Panc1 (cell line): ENCODE data around the gene SPINT1. TPM values are rescaled to one million over a fixed set of nuclear protein-coding genes. Genes with fewer than 3 reads are reported as not detected.

Source experiments
- ATAC-seq: fragments of 200-7000 bp; cut with Tn5 transposase; 2 replicates; pipeline ENCODE4 v1.9.1; 2020; ENCODE audit warnings: mild to moderate bottlenecking, moderate library complexity
- BruUV-seq: library from RNA; stranded (reverse); fragments of 400-500 nt; replicated peaks from 2 replicates; lab custom pipeline; 2021; lab: Mats Ljungman, UMichigan
- CTCF ChIA-PET: fragments of 300-600 bp; sonication (Branson Sonifier 250); formaldehyde crosslinking; loops from one replicate; lab custom pipeline; 2022; ENCODE audit warnings: antibody characterized with exemption; lab: Charles Lee
- POLR2A ChIA-PET: fragments of 300-600 bp; sonication (Branson Sonifier 250); formaldehyde crosslinking; loops from one replicate; lab custom pipeline; 2022; ENCODE audit warnings: antibody characterized with exemption; lab: Charles Lee
- DNase-seq: peaks from one replicate; pipeline ENCODE4 v3.0.0-alpha.2; 2010; ENCODE audit warnings: low read depth, low spot score
- H3K27ac ChIP-seq: 2 replicates; pipeline ENCODE4 v1.5.1; 2011; ENCODE audit warnings: mild to moderate bottlenecking, low read length, inconsistent platforms
- H3K27me3 ChIP-seq: fragments of 200-500 bp; sonication (Bioruptor generic); 2 replicates; pipeline ENCODE4 v1.6.0; 2014; ENCODE audit warnings: low read length, inconsistent platforms; ENCODE audit not compliant: control insufficient read depth, insufficient read depth
- H3K36me3 ChIP-seq: fragments of 200-500 bp; sonication (Bioruptor generic); 2 replicates; pipeline ENCODE4 v1.5.1; 2014; ENCODE audit warnings: inconsistent platforms, mild to moderate bottlenecking, low read length, moderate library complexity; ENCODE audit not compliant: control insufficient read depth, insufficient read depth
- H3K4me1 ChIP-seq: 2 replicates; pipeline ENCODE4 v1.5.1; 2011; ENCODE audit warnings: inconsistent platforms, mild to moderate bottlenecking, low read length, moderate library complexity; ENCODE audit not compliant: control insufficient read depth, insufficient read depth
- H3K4me3 ChIP-seq, 2 experiments: 2 replicates each; pipeline ENCODE4 v1.5.1; 2011 to 2012; ENCODE audit warnings: low read depth in 2 of 2, low read length in 2 of 2, mild to moderate bottlenecking in 2 of 2, inconsistent platforms in 1 of 2, moderate library complexity in 1 of 2
- H3K9me3 ChIP-seq: fragments of 200-500 bp; sonication (Bioruptor generic); 2 replicates; pipeline ENCODE4 v1.5.1; 2014; ENCODE audit warnings: low read depth, mild to moderate bottlenecking, inconsistent platforms, low read length, moderate library complexity; ENCODE audit not compliant: control insufficient read depth, insufficient read depth
- POLR2AphosphoS5 ChIP-seq: IDR thresholded peaks from 2 replicates; pipeline ENCODE4 v1.6.1; 2012; ENCODE audit warnings: mild to moderate bottlenecking, low read depth, low read length, moderate library complexity
- SIN3A ChIP-seq: IDR thresholded peaks from 2 replicates; pipeline ENCODE4 v1.6.1; 2012; ENCODE audit warnings: low read depth, mild to moderate bottlenecking, low read length, moderate library complexity, borderline replicate concordance; ENCODE audit not compliant: insufficient read depth
- TCF7L2 ChIP-seq: IDR thresholded peaks from 2 replicates; pipeline ENCODE4 v1.6.1; 2011; ENCODE audit warnings: mild to moderate bottlenecking, low read depth, low read length, inconsistent platforms
- in situ Hi-C: cut with HindIII; loops from 2 replicates; pipeline ENCODE4 v1.10.0; 2016; ENCODE audit warnings: low sequenced_read_pairs, low pct_unique_long_range_greater_than_20kb
- intact Hi-C: fragments of 100-400 bp; cut with micrococcal nuclease; formaldehyde crosslinking; loops from one replicate; pipeline ENCODE4 v1.10.0; 2022; ENCODE audit not compliant: unreplicated experiment
- total RNA-seq: library from RNA; stranded (reverse); gene quantifications from one replicate; pipeline ENCODE4 v1.2.1, GENCODE V29; 2021; ENCODE audit not compliant: unreplicated experiment
- TF ChIP-seq, protein P1 (sequence below): fragments of 450-650 bp; IDR thresholded peaks from 2 replicates; pipeline ENCODE4 v1.5.1; 2017; ENCODE audit warnings: mild to moderate bottlenecking
- TF ChIP-seq, protein P2 (sequence below), 2 experiments: IDR thresholded peaks; 2 replicates each; pipeline ENCODE4 v1.6.1; 2011 to 2012; ENCODE audit warnings: low read depth in 2 of 2, control low read depth in 1 of 2, low read length in 1 of 2, mild to moderate bottlenecking in 1 of 2, moderate library complexity in 1 of 2; ENCODE audit not compliant: insufficient read depth in 1 of 2

SPINT1 gene
- total RNA-seq, 1 experiment from 2014 or later = 32.7 TPM

- no TSS peak for BruUV-seq
- peaks cover 5% of the 10 kb centered on the region; the same call in 1 of the 2 replicates for H3K27me3 ChIP-seq
- ATAC-seq = no peak
- TF ChIP-seq TCF7L2 (no peak), SIN3A (no peak), POLR2AphosphoS5 (no peak)
- TF ChIP-seq, protein P1, sequence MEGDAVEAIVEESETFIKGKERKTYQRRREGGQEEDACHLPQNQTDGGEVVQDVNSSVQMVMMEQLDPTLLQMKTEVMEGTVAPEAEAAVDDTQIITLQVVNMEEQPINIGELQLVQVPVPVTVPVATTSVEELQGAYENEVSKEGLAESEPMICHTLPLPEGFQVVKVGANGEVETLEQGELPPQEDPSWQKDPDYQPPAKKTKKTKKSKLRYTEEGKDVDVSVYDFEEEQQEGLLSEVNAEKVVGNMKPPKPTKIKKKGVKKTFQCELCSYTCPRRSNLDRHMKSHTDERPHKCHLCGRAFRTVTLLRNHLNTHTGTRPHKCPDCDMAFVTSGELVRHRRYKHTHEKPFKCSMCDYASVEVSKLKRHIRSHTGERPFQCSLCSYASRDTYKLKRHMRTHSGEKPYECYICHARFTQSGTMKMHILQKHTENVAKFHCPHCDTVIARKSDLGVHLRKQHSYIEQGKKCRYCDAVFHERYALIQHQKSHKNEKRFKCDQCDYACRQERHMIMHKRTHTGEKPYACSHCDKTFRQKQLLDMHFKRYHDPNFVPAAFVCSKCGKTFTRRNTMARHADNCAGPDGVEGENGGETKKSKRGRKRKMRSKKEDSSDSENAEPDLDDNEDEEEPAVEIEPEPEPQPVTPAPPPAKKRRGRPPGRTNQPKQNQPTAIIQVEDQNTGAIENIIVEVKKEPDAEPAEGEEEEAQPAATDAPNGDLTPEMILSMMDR = no peak
- TF ChIP-seq, protein P2, sequence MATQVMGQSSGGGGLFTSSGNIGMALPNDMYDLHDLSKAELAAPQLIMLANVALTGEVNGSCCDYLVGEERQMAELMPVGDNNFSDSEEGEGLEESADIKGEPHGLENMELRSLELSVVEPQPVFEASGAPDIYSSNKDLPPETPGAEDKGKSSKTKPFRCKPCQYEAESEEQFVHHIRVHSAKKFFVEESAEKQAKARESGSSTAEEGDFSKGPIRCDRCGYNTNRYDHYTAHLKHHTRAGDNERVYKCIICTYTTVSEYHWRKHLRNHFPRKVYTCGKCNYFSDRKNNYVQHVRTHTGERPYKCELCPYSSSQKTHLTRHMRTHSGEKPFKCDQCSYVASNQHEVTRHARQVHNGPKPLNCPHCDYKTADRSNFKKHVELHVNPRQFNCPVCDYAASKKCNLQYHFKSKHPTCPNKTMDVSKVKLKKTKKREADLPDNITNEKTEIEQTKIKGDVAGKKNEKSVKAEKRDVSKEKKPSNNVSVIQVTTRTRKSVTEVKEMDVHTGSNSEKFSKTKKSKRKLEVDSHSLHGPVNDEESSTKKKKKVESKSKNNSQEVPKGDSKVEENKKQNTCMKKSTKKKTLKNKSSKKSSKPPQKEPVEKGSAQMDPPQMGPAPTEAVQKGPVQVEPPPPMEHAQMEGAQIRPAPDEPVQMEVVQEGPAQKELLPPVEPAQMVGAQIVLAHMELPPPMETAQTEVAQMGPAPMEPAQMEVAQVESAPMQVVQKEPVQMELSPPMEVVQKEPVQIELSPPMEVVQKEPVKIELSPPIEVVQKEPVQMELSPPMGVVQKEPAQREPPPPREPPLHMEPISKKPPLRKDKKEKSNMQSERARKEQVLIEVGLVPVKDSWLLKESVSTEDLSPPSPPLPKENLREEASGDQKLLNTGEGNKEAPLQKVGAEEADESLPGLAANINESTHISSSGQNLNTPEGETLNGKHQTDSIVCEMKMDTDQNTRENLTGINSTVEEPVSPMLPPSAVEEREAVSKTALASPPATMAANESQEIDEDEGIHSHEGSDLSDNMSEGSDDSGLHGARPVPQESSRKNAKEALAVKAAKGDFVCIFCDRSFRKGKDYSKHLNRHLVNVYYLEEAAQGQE (IDR thresholded peaks at IDR 0.05; ENCODE audit: insufficient read depth in 1 of 2, low read depth in 2 of 2, low read length in 1 of 2) = no peak
- POLR2A ChIA-PET = no interaction called here
- H3K4me1 ChIP-seq = peaks cover 4% of the 10 kb centered on the region; the same call in 1 of the 2 replicates
- H3K36me3 ChIP-seq = peaks cover 2% of the 10 kb centered on the region; the same call in 1 of the 2 replicates
- in situ Hi-C loops = no loop called here
- no peaks in the 10 kb centered on the region for H3K9me3 ChIP-seq
- CTCF ChIA-PET = interaction anchor here (1.0 kb wide), 1 partner anchor 19 kb away, joined by 3 read pairs; no protein-coding TSS in a partner anchor
- no peak overlapping the region for H3K27ac ChIP-seq
- no peak overlapping the region for H3K4me3 ChIP-seq
- intact Hi-C loops = no loop called here
- DNase-seq = no peak
Observed at GRCh38 chr15:40838756-40839155, 5.1 kb upstream of the SPINT1 start.

GRCh38 chr15:40841741-40842140, 2.1 kb upstream of the SPINT1 start:
- peaks cover 5% of the 10 kb centered on the region; the same call in 1 of the 2 replicates for H3K27me3 ChIP-seq
- intact Hi-C loops = no loop called here

More at GRCh38 chr15:40841741-40842140, 2.1 kb upstream of the SPINT1 start:
- Histone ChIP-seq H3K9me3 (no peaks in the 10 kb centered on the region), H3K27ac (no peak overlapping the region), H3K36me3 (peaks cover 2% of the 10 kb centered on the region; the same call in 1 of the 2 replicates), H3K4me1 (peaks cover 3% of the 10 kb centered on the region; the same call in 1 of the 2 replicates), H3K4me3 (no peak overlapping the region)
- DNase-seq = no peak
- ChIA-PET CTCF (no interaction called here), POLR2A (no interaction called here)
- no peak for ATAC-seq
- TF ChIP-seq TCF7L2 (no peak), POLR2AphosphoS5 (no peak), SIN3A (no peak)
- TF ChIP-seq, protein P1 = no peak
- TF ChIP-seq, protein P2 (IDR thresholded peaks at IDR 0.05; ENCODE audit: insufficient read depth in 1 of 2, low read depth in 2 of 2, low read length in 1 of 2) = no peak
- BruUV-seq = no TSS peak
- in situ Hi-C loops = no loop called here
